Mesothelial cell of epicardium (in vitro differentiated cells): Measurements from ENCODE around the gene FRMPD4. TPM values are rescaled to one million over a fixed set of nuclear protein-coding genes. Genes with fewer than 3 reads are reported as not detected.

Experiments
- DNase-seq, 2 experiments: peaks; one replicate each; pipeline ENCODE4 v3.0.0; 2021; ENCODE audit warnings: low spot score in 2 of 2; ENCODE audit not compliant: unreplicated experiment in 2 of 2
- H3K27ac Mint-ChIP-seq: 2 replicates; pipeline ENCODE4 v1.8.0; 2021; ENCODE audit warnings: mixed read lengths
- H3K27me3 Mint-ChIP-seq: 2 replicates; pipeline ENCODE4 v1.8.0; 2021; ENCODE audit warnings: low read depth, mixed read lengths
- H3K36me3 Mint-ChIP-seq: 2 replicates; pipeline ENCODE4 v1.8.0; 2021; ENCODE audit warnings: mixed read lengths
- H3K4me1 Mint-ChIP-seq: 2 replicates; pipeline ENCODE4 v1.8.0; 2021; ENCODE audit warnings: mixed read lengths
- H3K4me3 Mint-ChIP-seq: 2 replicates; pipeline ENCODE4 v1.8.0; 2021; ENCODE audit warnings: mild to moderate bottlenecking, moderate library complexity, mixed read lengths
- H3K9me3 Mint-ChIP-seq: 2 replicates; pipeline ENCODE4 v1.8.0; 2021; ENCODE audit warnings: mixed read lengths
- CTCF ChIP-seq: fragments of 200-600 bp; sonication (generic); IDR thresholded peaks from one replicate; pipeline ENCODE4 v1.5.0; 2021; ENCODE audit warnings: antibody characterized with exemption; ENCODE audit not compliant: unreplicated experiment
- total RNA-seq: library from RNA; stranded (reverse); gene quantifications from 3 replicates; pipeline ENCODE4 v1.2.1, GENCODE V29; 2021

FRMPD4 gene
- total RNA-seq, 1 donor from 2014 or later, result not detected

GRCh38 chrX:12423346-12423745 lies 285.1 kb downstream of the FRMPD4 start:
- Mint-ChIP-seq H3K27ac (no peak overlapping the region), H3K27me3 (no peaks in the 10 kb centered on the region), H3K9me3 (peaks cover 50% of the 10 kb centered on the region), H3K4me3 (no peak overlapping the region), H3K36me3 (no peaks in the 10 kb centered on the region), H3K4me1 (peaks cover 2% of the 10 kb centered on the region)
- DNase-seq, result no peak
- no peak for TF ChIP-seq CTCF

GRCh38 chrX:12425496-12425895 lies 287.2 kb downstream of the FRMPD4 start:
- no peak overlapping the region for H3K4me3 Mint-ChIP-seq
- no peaks in the 10 kb centered on the region for H3K4me1 Mint-ChIP-seq
- peaks cover 43% of the 10 kb centered on the region for H3K9me3 Mint-ChIP-seq
- no peak overlapping the region for H3K27ac Mint-ChIP-seq
- no peaks in the 10 kb centered on the region for H3K36me3 Mint-ChIP-seq
- TF ChIP-seq CTCF, result no peak
- no peak for DNase-seq
- H3K27me3 Mint-ChIP-seq, result no peaks in the 10 kb centered on the region

- TF ChIP-seq CTCF, result no peak
- no peak overlapping the region for H3K4me3 Mint-ChIP-seq
- H3K36me3 Mint-ChIP-seq, result no peaks in the 10 kb centered on the region
- no peak for DNase-seq
- no peaks in the 10 kb centered on the region for H3K4me1 Mint-ChIP-seq
- H3K27me3 Mint-ChIP-seq, result no peaks in the 10 kb centered on the region
- peaks cover 41% of the 10 kb centered on the region for H3K9me3 Mint-ChIP-seq
- H3K27ac Mint-ChIP-seq, result no peak overlapping the region
Observed at GRCh38 chrX:12426420-12426819, 288.1 kb downstream of the FRMPD4 start.

GRCh38 chrX:12434493-12434892 lies 296.2 kb downstream of the FRMPD4 start:
- Mint-ChIP-seq H3K36me3 (no peaks in the 10 kb centered on the region), H3K4me1 (no peaks in the 10 kb centered on the region), H3K27ac (no peak overlapping the region), H3K27me3 (peaks cover 1% of the 10 kb centered on the region), H3K9me3 (peaks cover 28% of the 10 kb centered on the region), H3K4me3 (no peak overlapping the region)
- no peak for DNase-seq
- no peak for TF ChIP-seq CTCF

- TF ChIP-seq CTCF, result no peak
- peaks cover 9% of the 10 kb centered on the region for H3K9me3 Mint-ChIP-seq
- H3K36me3 Mint-ChIP-seq, result no peaks in the 10 kb centered on the region
- no peak overlapping the region for H3K4me3 Mint-ChIP-seq
- no peaks in the 10 kb centered on the region for H3K4me1 Mint-ChIP-seq
- no peak overlapping the region for H3K27ac Mint-ChIP-seq
- peaks cover 4% of the 10 kb centered on the region for H3K27me3 Mint-ChIP-seq
- DNase-seq, result no peak
Observed at GRCh38 chrX:12439416-12439815, 301.1 kb downstream of the FRMPD4 start.

- no peaks in the 10 kb centered on the region for H3K36me3 Mint-ChIP-seq
- H3K4me1 Mint-ChIP-seq, result no peaks in the 10 kb centered on the region
- no peak for DNase-seq
- peaks cover 9% of the 10 kb centered on the region for H3K9me3 Mint-ChIP-seq
- H3K4me3 Mint-ChIP-seq, result no peak overlapping the region
- TF ChIP-seq CTCF, result no peak
- H3K27ac Mint-ChIP-seq, result no peak overlapping the region
- H3K27me3 Mint-ChIP-seq, result peaks cover 4% of the 10 kb centered on the region
Observed at GRCh38 chrX:12440246-12440645, 302.0 kb downstream of the FRMPD4 start.
